ENCODE data around the gene SCAP. TPM values are rescaled to one million over a fixed set of nuclear protein-coding genes. Genes with fewer than 3 reads are reported as not detected.

The SCAP gene
- total and polyA plus RNA-seq, 4 donors: 44.1 to 91.8 (median 47.4) TPM

GRCh38 chr3:47405820-47406761 is 69.7 kb downstream of the SCAP start:
- Histone ChIP-seq H3K9me3 (ENCODE audit: control insufficient read depth in 4 of 4, insufficient read depth in 3 of 4, low read length in 3 of 4) (no peaks in the 10 kb centered on the region), H3K36me3 (ENCODE audit: control insufficient read depth in 4 of 4, insufficient read depth in 4 of 4, low read length in 4 of 4) (peaks cover 2 to 60% (median 14%) of the 10 kb centered on the region in 4 donors), H3K9ac (ENCODE audit: insufficient read depth in 1 of 2, low read length in 2 of 2) (no peak overlapping the region), H3K4me1 (ENCODE audit: control insufficient read depth in 5 of 5, insufficient read depth in 5 of 5, low read length in 5 of 5) (peaks cover 0 to 12% (median 5%) of the 10 kb centered on the region in 5 donors), H3K4me3 (no peak overlapping the region), H3K27me3 (ENCODE audit: control insufficient read depth in 3 of 3, insufficient read depth in 3 of 3, low read length in 2 of 3) (no peaks in the 10 kb centered on the region), H3K27ac (ENCODE audit: low read depth in 1 of 2, low read length in 1 of 2) (no peak overlapping the region)
- WGBS, 2 donors: 75 to 84% methylated on average over 30 of the region's 31 CpGs
- ATAC-seq (ENCODE audit: insufficient read depth, low FRiP score) (no peak), DNase-seq (no peak)
- TF ChIP-seq, protein P1, sequence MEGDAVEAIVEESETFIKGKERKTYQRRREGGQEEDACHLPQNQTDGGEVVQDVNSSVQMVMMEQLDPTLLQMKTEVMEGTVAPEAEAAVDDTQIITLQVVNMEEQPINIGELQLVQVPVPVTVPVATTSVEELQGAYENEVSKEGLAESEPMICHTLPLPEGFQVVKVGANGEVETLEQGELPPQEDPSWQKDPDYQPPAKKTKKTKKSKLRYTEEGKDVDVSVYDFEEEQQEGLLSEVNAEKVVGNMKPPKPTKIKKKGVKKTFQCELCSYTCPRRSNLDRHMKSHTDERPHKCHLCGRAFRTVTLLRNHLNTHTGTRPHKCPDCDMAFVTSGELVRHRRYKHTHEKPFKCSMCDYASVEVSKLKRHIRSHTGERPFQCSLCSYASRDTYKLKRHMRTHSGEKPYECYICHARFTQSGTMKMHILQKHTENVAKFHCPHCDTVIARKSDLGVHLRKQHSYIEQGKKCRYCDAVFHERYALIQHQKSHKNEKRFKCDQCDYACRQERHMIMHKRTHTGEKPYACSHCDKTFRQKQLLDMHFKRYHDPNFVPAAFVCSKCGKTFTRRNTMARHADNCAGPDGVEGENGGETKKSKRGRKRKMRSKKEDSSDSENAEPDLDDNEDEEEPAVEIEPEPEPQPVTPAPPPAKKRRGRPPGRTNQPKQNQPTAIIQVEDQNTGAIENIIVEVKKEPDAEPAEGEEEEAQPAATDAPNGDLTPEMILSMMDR (IDR thresholded peaks at IDR 0.05; ENCODE audit: control extremely low read depth, extremely low read depth): no peak

- peak; percentile 38 for ATAC-seq (ENCODE audit: insufficient read depth, low FRiP score)
- Histone ChIP-seq H3K4me1 (ENCODE audit: control insufficient read depth in 5 of 5, insufficient read depth in 5 of 5, low read length in 5 of 5) (peaks cover 0 to 12% (median 5%) of the 10 kb centered on the region in 5 donors), H3K9me3 (ENCODE audit: control insufficient read depth in 4 of 4, insufficient read depth in 3 of 4, low read length in 3 of 4) (no peaks in the 10 kb centered on the region), H3K27me3 (ENCODE audit: control insufficient read depth in 3 of 3, insufficient read depth in 3 of 3, low read length in 2 of 3) (no peaks in the 10 kb centered on the region), H3K4me3 (no peak overlapping the region), H3K36me3 (ENCODE audit: control insufficient read depth in 4 of 4, insufficient read depth in 4 of 4, low read length in 4 of 4) (peaks cover 2 to 52% (median 14%) of the 10 kb centered on the region in 4 donors), H3K27ac (ENCODE audit: low read depth in 1 of 2, low read length in 1 of 2) (peak overlapping the region in 1 of 2 donors; percentile 2), H3K9ac (ENCODE audit: insufficient read depth in 1 of 2, low read length in 2 of 2) (no peak overlapping the region)
- WGBS, 2 donors: 69 to 81% methylated on average over 9 of the region's 9 CpGs
- TF ChIP-seq, protein P1 (IDR thresholded peaks at IDR 0.05; ENCODE audit: control extremely low read depth, extremely low read depth): no peak
- peak; percentile 21 to 51 (median 39) for DNase-seq
Observed at GRCh38 chr3:47404955-47405790, 70.6 kb downstream of the SCAP start.

DNA sequence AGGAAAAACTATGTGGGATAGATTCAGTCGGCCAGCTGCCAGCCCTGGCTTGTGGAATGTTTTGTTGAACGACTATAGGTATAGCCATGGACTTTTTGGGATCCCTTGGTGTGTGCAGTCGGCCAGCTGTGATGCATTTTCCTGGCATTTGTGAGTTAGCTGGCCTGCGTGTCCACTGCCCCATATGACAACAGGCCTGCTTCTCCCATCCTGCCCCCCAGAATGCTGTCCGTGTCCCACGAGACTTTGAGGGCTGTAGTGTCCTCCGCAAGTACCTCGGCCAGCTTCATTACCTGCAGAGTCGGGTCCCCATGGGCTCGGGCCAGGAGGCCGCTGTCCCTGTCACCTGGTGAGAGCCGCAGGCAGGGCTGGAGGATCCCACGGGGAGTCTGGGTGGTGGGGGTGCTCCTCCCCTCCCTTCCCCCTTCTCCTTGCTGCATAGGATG is 71.3 kb downstream of the SCAP start:
- no peak for ATAC-seq (ENCODE audit: insufficient read depth, low FRiP score)
- TF ChIP-seq, protein P1 (IDR thresholded peaks at IDR 0.05; ENCODE audit: control extremely low read depth, extremely low read depth): no peak
- Histone ChIP-seq H3K27ac (ENCODE audit: low read depth in 1 of 2, low read length in 1 of 2) (no peak overlapping the region), H3K9ac (ENCODE audit: insufficient read depth in 1 of 2, low read length in 2 of 2) (no peak overlapping the region), H3K4me1 (ENCODE audit: control insufficient read depth in 5 of 5, insufficient read depth in 5 of 5, low read length in 5 of 5) (peaks cover 0 to 12% (median 5%) of the 10 kb centered on the region in 5 donors), H3K36me3 (ENCODE audit: control insufficient read depth in 4 of 4, insufficient read depth in 4 of 4, low read length in 4 of 4) (peaks cover 2 to 46% (median 14%) of the 10 kb centered on the region in 4 donors), H3K4me3 (no peak overlapping the region), H3K27me3 (ENCODE audit: control insufficient read depth in 3 of 3, insufficient read depth in 3 of 3, low read length in 2 of 3) (no peaks in the 10 kb centered on the region), H3K9me3 (ENCODE audit: control insufficient read depth in 4 of 4, insufficient read depth in 3 of 4, low read length in 3 of 4) (no peaks in the 10 kb centered on the region)
- no peak for DNase-seq
- 84 to 91% methylated on average over 13 of the region's 13 CpGs for WGBS, 2 donors

Measured in lung (tissue), 12 donors.